ENCODE data around the gene U2SURP.

- TF ChIP-seq CTCF (IDR thresholded peaks at IDR 0.05; ENCODE audit: low read length) (no peak), EZH2 (optimal IDR thresholded peaks at IDR 0.05; ENCODE audit: low read depth, low read length) (no peak)
Observed at GRCh38 chr3:143060906-143061305, 59.5 kb downstream of the U2SURP start.

Data from MM.1S (cell line).